ENCODE measurements around the gene TSHZ1.

DNA sequence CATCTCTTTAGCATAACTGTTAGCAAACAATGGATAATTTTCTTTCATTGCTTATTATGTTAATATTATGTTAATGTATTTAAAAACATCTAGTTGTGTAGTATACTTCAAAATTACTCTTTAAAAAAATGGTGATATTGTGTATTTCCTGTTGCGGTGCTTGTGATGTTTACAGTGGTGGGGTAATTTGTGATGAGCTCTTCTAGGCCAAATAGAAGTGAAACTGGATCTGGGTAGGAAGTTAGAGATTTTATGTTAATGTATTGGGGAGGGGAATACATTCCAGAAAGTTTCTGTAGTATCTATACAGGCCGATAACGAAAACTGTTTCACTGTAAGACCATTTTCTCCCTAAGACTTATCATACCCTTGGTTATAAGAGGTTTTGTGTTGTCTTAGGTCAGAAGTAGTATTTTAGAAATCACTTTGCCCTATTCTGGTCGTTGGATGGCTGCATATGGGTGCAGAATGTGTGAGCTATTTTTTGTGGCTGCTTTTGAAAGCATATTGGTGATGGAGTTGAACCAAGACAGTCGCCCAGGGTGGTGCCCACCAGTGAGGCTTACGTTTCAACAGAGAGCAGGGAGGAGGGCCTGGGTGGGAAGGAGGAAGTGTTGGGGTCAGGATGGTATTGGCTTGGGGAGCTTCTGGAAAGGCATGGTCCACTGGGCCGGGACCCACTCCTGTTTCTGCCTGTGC, 5.8 kb downstream of the TSHZ1 start:
- TF ChIP-seq, protein P1, sequence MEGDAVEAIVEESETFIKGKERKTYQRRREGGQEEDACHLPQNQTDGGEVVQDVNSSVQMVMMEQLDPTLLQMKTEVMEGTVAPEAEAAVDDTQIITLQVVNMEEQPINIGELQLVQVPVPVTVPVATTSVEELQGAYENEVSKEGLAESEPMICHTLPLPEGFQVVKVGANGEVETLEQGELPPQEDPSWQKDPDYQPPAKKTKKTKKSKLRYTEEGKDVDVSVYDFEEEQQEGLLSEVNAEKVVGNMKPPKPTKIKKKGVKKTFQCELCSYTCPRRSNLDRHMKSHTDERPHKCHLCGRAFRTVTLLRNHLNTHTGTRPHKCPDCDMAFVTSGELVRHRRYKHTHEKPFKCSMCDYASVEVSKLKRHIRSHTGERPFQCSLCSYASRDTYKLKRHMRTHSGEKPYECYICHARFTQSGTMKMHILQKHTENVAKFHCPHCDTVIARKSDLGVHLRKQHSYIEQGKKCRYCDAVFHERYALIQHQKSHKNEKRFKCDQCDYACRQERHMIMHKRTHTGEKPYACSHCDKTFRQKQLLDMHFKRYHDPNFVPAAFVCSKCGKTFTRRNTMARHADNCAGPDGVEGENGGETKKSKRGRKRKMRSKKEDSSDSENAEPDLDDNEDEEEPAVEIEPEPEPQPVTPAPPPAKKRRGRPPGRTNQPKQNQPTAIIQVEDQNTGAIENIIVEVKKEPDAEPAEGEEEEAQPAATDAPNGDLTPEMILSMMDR (conservative IDR thresholded peaks at IDR 0.05; ENCODE audit: low read depth, low read length): no peak
- TF ChIP-seq EZH2phosphoT487 (IDR thresholded peaks at IDR 0.05; ENCODE audit: borderline replicate concordance, low read length): no peak
- TF ChIP-seq EZH2 (IDR thresholded peaks at IDR 0.05; ENCODE audit: low read length, unreplicated experiment): no peak

Data from PC-3 (cell line).